ENCODE measurements around the gene ZNF639.

Gene ZNF639

GRCh38 chr3:179288845-179289244, 34.0 kb upstream of the ZNF639 start (continued):
- TF ChIP-seq ZFP3 (tag by site-specific recombination; IDR thresholded peaks at IDR 0.05; ENCODE audit: low read depth) (no peak), ZBTB17 (tag by site-specific recombination; IDR thresholded peaks at IDR 0.05) (no peak), OSR2 (tag by site-specific recombination; IDR thresholded peaks at IDR 0.05) (no peak), ELK4 (IDR thresholded peaks at IDR 0.05; ENCODE audit: borderline replicate concordance, low read depth, low read length) (no peak), ZNF169 (tag by site-specific recombination; IDR thresholded peaks at IDR 0.05) (no peak), MEIS1 (CRISPR knock-in tag; IDR thresholded peaks at IDR 0.05; ENCODE audit: borderline replicate concordance) (no peak), ZNF621 (tag by site-specific recombination; IDR thresholded peaks at IDR 0.05) (no peak)
- TF ChIP-seq, protein P1, sequence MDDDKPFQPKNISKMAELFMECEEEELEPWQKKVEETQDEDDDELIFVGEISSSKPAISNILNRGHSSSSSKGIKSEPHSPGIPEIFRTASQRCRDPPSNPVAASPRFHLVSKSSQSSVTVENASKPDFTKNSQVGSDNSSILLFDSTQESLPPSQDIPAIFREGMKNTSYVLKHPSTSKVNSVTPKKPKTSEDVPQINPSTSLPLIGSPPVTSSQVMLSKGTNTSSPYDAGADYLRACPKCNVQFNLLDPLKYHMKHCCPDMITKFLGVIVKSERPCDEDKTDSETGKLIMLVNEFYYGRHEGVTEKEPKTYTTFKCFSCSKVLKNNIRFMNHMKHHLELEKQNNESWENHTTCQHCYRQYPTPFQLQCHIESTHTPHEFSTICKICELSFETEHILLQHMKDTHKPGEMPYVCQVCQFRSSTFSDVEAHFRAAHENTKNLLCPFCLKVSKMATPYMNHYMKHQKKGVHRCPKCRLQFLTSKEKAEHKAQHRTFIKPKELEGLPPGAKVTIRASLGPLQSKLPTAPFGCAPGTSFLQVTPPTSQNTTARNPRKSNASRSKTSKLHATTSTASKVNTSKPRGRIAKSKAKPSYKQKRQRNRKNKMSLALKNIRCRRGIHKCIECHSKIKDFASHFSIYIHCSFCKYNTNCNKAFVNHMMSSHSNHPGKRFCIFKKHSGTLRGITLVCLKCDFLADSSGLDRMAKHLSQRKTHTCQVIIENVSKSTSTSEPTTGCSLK (tag by site-specific recombination; IDR thresholded peaks at IDR 0.05), result no peak
- TF ChIP-seq, protein P2, sequence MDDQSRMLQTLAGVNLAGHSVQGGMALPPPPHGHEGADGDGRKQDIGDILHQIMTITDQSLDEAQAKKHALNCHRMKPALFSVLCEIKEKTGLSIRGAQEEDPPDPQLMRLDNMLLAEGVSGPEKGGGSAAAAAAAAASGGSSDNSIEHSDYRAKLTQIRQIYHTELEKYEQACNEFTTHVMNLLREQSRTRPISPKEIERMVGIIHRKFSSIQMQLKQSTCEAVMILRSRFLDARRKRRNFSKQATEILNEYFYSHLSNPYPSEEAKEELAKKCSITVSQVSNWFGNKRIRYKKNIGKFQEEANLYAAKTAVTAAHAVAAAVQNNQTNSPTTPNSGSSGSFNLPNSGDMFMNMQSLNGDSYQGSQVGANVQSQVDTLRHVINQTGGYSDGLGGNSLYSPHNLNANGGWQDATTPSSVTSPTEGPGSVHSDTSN (CRISPR knock-in tag; IDR thresholded peaks at IDR 0.05), result no peak
- TF ChIP-seq, protein P3, sequence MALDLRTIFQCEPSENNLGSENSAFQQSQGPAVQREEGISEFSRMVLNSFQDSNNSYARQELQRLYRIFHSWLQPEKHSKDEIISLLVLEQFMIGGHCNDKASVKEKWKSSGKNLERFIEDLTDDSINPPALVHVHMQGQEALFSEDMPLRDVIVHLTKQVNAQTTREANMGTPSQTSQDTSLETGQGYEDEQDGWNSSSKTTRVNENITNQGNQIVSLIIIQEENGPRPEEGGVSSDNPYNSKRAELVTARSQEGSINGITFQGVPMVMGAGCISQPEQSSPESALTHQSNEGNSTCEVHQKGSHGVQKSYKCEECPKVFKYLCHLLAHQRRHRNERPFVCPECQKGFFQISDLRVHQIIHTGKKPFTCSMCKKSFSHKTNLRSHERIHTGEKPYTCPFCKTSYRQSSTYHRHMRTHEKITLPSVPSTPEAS (tag by site-specific recombination; IDR thresholded peaks at IDR 0.05), result no peak

- H3K27ac ChIP-seq (ENCODE audit: extremely low read depth, low read depth, low read length), result no peak overlapping the region
- ChIA-PET POLR2A (no interaction called here), CTCF (interaction anchor here (1.0 kb wide), 1 partner anchor 11 kb away, joined by 3 read pairs; no protein-coding TSS in a partner anchor)
- TF ChIP-seq, protein P1 (tag by site-specific recombination; IDR thresholded peaks at IDR 0.05), result no peak
- TF ChIP-seq ZNF837 (tag by site-specific recombination; IDR thresholded peaks at IDR 0.05), result no peak
- TF ChIP-seq ZNF776 (tag by site-specific recombination; IDR thresholded peaks at IDR 0.05; ENCODE audit: borderline replicate concordance), result no peak
- TF ChIP-seq ZBTB1 (tag by site-specific recombination; IDR thresholded peaks at IDR 0.05), result no peak
- no peak for TF ChIP-seq ZFP41 (tag by site-specific recombination; IDR thresholded peaks at IDR 0.05; ENCODE audit: borderline replicate concordance)
- TF ChIP-seq MZF1 (tag by site-specific recombination; IDR thresholded peaks at IDR 0.05; ENCODE audit: borderline replicate concordance), result no peak
- TF ChIP-seq SCRT2 (tag by site-specific recombination; IDR thresholded peaks at IDR 0.05), result no peak
- no peak for TF ChIP-seq ZNF596 (tag by site-specific recombination; IDR thresholded peaks at IDR 0.05)
- no peak for TF ChIP-seq ZNF214 (tag by site-specific recombination; IDR thresholded peaks at IDR 0.05; ENCODE audit: borderline replicate concordance)
- no peak for TF ChIP-seq ZBTB20 (tag by site-specific recombination; IDR thresholded peaks at IDR 0.05)
- no peak for TF ChIP-seq ZBTB8A (tag by site-specific recombination; IDR thresholded peaks at IDR 0.05)
- TF ChIP-seq ZNF302 (tag by site-specific recombination; IDR thresholded peaks at IDR 0.05; ENCODE audit: low read depth), result no peak
- no peak for TF ChIP-seq ZNF112 (tag by site-specific recombination; IDR thresholded peaks at IDR 0.05)
- TF ChIP-seq ZNF792 (tag by site-specific recombination; IDR thresholded peaks at IDR 0.05), result no peak
- TF ChIP-seq ZNF707 (tag by site-specific recombination; IDR thresholded peaks at IDR 0.05), result no peak
- TF ChIP-seq ZNF394 (tag by site-specific recombination; IDR thresholded peaks at IDR 0.05; ENCODE audit: borderline replicate concordance), result no peak
- TF ChIP-seq, protein P4, sequence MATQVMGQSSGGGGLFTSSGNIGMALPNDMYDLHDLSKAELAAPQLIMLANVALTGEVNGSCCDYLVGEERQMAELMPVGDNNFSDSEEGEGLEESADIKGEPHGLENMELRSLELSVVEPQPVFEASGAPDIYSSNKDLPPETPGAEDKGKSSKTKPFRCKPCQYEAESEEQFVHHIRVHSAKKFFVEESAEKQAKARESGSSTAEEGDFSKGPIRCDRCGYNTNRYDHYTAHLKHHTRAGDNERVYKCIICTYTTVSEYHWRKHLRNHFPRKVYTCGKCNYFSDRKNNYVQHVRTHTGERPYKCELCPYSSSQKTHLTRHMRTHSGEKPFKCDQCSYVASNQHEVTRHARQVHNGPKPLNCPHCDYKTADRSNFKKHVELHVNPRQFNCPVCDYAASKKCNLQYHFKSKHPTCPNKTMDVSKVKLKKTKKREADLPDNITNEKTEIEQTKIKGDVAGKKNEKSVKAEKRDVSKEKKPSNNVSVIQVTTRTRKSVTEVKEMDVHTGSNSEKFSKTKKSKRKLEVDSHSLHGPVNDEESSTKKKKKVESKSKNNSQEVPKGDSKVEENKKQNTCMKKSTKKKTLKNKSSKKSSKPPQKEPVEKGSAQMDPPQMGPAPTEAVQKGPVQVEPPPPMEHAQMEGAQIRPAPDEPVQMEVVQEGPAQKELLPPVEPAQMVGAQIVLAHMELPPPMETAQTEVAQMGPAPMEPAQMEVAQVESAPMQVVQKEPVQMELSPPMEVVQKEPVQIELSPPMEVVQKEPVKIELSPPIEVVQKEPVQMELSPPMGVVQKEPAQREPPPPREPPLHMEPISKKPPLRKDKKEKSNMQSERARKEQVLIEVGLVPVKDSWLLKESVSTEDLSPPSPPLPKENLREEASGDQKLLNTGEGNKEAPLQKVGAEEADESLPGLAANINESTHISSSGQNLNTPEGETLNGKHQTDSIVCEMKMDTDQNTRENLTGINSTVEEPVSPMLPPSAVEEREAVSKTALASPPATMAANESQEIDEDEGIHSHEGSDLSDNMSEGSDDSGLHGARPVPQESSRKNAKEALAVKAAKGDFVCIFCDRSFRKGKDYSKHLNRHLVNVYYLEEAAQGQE (tag by site-specific recombination; IDR thresholded peaks at IDR 0.05), result no peak
- H3K36me3 ChIP-seq (ENCODE audit: control insufficient read depth in 2 of 2, insufficient read depth in 1 of 2, low read length in 2 of 2), result no peaks in the 10 kb centered on the region
- no peaks in the 10 kb centered on the region for H3K4me1 ChIP-seq (ENCODE audit: control insufficient read depth, insufficient read depth, low read length)
- H3K4me3 ChIP-seq (ENCODE audit: low read depth, low read length), result no peak overlapping the region
- H3K9me3 ChIP-seq (ENCODE audit: control insufficient read depth, insufficient read depth, low read depth, low read length), result no peaks in the 10 kb centered on the region
Observed at GRCh38 chr3:179289295-179289694, 33.5 kb upstream of the ZNF639 start.

Data from HEK293 (cell line).